GM21381 (cell line): ENCODE results near the gene PAOX.
"Not testable (repeated sequence)": the region's sequence is repeated elsewhere in the genome, so short reads cannot be mapped to it uniquely, and the experiment has no call there.

Experiments used
- ATAC-seq: cut with Tn5 transposase; IDR thresholded peaks from one replicate; pipeline ENCODE4 v1.9.1; 2021; ENCODE audit warnings: mild to moderate bottlenecking, moderate library complexity; ENCODE audit not compliant: unreplicated experiment

PAOX gene

DNA sequence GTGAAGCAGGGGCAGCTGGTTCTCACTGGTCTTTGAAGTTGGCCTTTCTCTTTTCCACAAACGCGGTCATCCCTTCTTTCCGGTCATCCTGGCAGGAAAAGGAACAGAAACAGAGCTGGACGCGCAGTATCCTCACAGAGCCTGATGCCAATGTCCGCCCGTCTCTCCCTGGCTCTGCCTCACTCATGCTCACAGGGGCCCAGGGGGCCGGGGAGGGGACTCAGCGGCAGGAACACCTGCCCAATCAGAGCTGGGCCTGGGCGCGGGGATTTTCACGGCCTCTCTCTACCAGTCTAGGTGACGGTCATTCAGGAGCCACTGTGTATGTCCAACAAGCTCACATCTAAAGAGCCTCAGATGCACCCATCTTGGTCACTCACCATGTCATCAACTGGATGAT is 16.2 kb upstream of the PAOX start:
- ATAC-seq, result no peak

DNA sequence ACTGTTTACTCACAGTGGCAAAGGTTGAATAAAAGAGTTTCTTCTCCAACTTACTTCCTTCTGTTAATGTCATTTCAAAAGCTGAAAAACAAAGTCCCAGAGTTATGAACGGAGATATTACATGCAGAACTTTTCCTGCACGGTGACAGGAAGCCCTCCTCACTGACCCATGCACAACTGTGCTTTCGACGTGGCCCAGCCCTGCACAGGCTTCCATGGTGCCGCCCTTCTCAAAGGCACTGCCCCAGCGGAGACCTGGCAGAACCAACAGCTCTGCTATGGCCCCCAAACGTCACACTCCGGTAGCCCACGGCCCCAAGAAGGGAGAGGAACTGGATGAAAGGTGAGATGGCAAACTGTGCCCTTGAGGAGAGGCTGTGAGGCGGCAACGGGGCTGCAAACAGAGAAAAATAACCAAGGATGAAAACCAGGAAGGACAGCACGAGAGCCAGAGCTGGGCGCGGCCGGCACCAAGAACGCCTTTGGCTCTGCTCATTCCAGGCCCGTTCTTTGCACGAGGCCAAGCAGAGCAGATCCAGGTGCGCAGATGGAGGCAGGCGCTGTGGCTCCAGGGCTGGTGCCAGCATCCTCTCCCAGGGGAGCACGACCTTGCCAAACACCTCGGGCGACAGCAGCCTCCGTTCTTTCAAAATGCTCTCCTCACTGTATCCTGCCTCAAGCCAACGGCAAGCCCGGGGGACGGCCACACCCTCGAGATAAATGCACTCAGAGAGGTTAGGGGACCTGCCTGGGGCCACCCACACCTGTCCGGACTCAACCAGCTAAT is 14.2 kb upstream of the PAOX start:
- ATAC-seq, result no peak

DNA sequence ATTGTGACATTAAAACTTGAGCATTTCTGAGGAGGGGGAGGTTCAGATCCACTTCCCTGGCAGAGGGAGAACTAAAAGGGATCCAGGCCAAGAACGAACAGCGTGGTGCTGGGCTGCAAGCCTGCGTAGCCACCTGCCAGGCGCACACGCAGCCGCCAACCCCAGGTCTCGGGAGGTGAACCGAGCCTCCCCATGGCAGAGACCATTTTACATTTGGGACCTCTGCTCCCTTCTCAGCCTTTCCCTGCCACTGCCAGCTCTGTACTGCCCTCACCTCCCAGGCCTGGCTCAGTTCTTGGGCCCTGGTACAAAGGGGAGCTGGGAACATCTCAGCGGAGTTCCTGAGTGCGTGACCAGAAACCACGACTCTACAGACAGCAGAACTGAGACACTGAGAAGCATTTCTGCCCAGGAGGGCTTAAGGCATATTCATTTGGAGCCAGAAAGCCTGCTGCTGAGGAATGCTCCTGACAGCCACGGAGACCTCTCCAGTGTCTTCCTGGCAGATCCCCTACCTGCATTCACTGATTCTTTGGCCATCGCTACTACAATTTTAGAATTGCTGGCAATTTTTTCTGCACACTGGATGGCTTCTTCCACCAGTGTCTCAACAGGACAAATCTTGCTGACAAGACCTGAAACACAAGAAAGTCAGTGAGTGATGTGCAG is 13.5 kb upstream of the PAOX start:
- no peak for ATAC-seq

DNA sequence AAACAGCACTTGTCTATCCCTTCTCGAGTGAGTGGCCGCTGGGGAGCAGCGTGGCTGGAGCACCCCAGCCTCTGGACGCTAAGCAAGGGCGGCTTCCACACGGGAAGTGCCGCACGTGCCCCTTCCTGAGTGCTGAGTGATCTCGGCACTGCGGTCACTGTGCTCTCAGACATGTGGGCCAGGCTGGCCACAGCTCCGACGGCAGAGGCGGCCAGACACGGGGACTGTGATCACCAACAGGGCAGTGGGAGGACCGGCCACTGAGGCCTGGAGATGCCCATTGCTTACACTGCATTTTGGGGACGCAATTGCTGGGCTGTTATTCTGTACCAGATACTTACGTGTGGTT is 13.0 kb upstream of the PAOX start:
- ATAC-seq, result no peak

DNA sequence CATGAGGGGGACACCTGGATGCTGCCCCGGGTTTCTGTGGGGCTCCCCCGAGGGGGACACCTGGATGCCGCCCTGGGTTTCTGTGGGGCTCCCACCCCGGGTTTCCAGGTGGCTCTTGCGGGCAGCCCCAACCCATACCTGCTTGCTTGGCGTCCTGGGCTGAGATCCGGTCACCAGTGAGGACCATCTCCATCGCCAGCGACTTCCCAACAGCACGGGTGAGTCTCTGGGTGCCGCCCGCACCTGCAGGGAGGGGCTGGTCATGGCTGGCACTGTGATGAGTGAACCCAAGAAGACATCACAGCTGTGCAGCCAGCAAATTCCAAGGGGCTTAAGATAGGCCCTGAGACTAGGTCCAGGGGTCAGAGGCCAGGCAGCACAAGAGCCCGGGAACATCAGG is 12.3 kb upstream of the PAOX start:
- no peak for ATAC-seq

DNA sequence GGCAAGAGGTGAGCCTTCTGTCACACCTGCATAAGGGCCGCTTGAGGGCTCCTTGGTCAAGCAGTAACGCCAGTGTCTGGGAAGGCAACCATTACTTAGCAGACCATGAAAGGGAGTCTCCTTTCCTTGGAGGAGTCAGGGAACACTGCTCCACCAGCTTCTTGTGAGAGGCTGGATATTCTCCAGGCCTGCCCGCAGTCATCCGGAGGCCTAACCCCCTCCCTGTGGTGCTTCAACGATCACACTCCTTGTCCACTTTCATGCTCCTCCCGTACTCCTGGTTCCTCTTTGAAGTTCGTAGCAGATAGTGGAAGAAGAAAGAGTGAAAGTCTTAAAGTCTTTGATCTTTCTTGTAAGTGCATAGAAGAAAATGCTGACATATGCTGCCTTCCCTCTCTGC is 11.6 kb upstream of the PAOX start:
- ATAC-seq, result not testable (repeated sequence)

DNA sequence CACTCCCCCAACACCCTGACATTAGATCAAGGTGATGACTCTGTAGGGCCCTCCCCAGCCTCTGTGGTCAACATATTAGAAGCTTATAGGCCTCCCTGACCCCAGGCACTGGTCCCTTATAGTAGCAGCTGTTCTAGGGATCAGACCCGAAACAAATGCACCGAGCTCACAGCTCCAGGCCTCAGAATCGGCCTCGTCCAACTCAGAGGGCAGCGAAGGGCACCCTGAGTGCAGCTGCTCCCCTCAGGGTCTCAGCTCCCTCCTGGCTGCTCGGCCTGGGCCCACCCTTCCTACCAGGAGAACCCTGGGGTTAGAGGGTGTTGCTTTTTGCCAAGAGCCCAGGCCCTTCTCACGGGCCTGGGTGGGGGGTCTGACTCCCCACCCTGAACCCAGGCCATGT is 10.9 kb upstream of the PAOX start:
- no peak for ATAC-seq

DNA sequence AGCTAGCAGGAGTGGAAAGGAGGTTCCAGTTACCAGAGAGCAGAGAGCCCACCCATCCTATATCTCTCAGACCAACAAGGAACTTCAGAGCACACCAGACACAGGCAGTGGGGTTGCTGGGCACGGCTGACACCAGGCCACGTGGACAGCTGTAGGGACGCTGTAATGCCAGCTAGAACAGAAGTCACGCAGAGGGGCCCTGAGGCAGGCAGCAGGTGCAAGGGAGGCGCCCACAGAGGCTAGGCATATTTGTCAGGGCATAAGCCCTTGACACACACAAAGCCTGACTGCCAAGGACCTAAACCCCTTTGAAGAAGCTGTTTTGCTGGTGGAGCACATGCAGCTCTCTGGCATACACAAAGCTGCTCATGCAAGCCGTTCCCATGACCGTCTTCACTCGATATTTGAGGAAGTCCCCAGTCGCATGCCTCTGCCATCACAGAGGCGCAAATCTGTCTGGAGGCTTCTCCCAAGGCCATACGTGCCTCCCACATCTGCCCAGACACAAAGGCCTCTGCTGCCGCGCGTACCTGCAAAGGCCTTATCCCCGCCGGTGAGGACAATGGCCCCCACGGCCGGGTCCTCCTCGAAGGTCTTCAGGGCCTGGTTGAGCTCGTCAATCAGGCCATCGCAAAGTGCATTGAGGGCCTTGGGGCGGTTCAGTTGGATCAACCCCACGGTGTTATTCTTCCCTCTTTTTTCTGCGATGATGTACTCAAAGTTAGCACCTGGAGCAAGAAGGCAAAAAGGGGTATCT is 8.9 kb upstream of the PAOX start:
- no peak for ATAC-seq

DNA sequence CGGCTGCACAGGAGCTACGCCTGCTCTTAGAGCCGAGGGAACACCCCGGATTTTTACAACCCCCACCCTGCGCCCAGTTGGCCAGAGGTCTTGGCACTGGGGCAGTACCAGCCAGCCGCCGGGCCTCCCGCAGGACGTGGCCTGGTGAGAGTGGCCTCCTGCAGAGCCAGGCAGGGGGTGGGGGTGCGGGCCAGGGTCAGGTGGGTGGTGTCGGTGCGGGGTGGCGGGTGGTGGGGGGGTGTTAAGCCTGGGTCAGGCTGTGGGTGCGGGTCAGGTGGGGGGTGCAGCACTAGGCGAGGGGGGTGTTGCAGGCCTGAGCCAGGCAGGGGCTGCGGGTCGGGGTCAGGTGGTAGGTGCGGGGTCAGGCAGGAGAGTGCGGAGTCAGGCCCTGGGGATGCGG is 6.6 kb upstream of the PAOX start:
- ATAC-seq, result no peak

DNA sequence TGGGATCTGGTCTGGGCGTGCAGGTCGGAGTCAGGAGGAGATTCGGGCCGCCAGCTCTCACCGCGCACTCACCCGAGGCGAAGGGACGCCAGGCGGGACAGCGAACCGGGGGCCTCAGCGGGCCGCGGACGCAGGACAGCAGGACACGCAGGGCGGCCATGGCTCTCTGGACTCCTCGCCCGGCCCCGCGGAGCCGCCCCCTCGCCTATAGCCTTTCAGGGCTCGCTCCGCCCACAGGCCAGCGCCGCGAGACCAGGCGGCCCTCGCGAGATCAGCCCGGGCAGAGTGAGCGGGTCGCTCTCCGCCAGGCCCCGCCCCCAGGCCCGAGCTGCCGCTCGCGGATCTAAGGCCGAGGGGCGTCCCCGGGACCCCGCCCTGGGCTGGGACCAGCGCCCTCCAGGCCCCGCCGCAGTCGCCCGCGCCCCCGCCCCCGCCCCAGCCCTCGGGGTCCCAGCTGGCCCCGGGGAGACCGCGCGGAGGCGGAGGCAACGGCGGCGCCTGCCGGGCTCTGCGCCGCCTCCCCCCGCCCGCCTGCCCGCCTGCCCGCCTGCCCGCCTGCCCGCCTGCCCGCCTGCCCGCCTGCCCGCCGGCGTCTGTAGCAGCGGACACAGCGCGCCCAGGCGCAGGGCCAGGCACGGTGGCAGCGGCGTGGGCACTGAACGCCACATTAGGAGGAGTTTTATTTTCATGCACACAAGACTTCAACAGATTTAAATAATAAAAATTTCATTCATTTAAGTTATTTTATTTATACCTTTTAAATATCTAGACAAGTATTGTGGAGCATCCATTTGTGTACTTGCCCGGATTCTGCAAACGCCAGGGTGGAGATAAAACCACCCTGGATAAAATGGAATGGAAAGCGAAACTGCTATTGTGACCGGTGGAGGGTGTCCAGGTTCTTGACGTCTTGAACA is 5.6 kb upstream of the PAOX start, which contains the start of gene ECHS1:
Gene ECHS1 (minus strand): TSS at position 181 of the 917 bp plus-strand sequence. CDS start 21 bp downstream, at position 160.
- ATAC-seq, result peak; percentile 97

DNA sequence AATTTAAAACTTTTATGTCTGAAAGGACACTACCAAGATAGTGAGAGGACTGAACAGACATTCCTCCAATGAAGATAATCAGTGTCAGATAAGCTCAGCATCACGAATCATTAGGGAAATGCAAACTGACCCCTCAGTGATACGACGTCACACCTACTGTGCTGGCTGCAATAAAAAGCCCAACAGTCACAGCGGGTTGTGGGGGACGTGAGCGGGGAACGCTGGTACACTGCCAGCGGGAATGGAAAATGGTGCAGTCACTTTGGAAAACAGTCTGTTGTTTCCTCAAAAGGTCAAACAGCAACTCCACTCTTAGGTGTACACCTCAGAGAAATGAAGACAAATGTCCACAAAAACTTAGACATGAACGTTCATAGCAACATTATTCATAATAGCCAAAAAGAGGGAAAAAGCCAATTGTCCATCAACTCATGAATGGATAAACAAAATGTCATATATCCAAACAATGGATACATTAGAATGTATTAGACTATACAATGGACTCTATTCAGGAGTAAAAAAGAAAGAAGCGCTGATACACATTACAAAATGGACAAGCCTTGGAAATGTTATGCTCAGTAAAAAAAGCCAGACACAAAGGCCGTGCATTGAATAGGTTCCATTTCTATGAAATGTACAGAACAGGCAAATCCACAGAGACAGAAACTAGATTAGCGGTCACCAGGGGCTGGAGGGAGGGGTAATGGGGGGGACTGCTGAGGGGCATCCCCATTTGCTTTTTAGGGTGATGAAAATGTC is 3.5 kb upstream of the PAOX start:
- ATAC-seq, result no peak

DNA sequence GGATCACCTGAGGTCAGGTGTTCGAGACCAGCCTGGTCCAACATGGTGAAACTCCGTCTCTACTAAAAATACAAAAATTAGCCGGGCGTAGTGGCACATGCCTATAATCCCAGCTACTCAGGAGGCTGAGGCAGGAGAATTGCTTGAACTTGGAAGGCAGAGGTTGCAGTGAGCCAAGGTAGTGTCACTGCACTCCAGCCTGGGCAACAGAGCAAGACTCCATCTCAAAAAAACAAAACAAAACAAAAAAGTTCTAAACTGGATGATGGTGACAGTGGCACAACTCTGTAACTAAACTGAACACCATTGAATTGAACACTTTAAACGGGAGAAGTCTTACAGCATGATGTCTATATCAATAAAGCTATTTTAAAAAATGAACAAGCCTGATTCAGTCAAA is 2.9 kb upstream of the PAOX start:
- ATAC-seq, result not testable (repeated sequence)

DNA sequence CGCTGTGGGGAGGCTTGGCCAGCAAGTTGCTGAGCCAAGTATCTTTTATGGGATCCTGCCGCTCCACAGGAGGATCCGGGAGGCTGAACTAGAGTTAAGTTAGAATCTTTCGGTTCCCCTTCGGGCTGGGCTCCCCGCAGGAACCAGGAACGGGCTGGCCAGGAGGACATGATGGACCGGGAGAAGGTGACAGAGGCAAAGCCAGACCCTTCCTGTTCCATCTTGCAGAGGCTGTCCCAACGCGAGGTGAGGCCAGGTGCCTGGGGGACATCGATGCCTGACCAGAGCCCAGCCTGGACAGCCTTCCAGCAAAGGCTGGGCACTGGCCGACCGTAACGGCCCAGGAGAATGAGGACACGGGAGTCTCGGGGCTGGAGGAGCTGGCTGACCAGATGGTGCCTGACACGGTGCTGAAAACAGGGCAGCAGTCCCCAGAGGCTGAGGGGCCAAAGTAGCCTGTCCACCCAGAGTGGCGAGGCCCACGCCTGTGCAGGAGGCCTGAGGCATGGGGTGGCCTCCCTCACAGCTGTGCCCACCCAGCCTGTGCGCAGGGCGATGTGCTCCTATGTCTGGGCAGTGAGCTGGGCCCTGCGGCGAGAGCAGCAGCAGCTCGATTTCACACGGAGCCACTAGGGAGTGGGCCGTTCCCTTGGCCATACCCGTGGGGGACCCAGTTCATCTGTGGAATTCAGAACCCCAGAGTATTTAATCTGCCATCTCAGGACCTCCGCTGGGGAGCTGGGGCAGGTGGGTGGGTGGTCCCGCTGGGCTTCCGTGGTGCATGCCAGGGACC is 1.8 kb upstream of the PAOX start:
- no peak for ATAC-seq

DNA sequence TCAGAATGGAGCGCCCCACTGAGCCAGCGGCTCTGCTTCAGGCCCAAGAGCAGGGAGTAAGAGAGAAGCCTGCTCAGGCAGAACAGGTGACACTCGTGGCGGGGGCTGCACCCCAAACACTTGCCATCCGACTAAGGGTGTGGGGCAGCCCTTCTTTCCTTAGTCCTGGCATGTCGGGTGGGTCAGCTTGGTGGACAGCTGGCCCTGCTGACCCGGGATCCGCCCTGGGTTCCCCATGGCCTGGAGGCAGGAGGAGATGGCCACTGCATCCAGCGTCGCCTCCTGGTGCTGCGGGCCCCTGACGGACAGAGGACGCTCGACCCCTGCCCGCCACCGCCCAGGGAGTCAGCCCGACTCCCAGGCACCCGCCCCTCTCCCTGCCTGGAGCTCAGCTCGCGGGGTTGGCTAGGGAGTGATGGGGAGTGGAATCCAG is 1.2 kb upstream of the PAOX start:
- ATAC-seq, result no peak

DNA sequence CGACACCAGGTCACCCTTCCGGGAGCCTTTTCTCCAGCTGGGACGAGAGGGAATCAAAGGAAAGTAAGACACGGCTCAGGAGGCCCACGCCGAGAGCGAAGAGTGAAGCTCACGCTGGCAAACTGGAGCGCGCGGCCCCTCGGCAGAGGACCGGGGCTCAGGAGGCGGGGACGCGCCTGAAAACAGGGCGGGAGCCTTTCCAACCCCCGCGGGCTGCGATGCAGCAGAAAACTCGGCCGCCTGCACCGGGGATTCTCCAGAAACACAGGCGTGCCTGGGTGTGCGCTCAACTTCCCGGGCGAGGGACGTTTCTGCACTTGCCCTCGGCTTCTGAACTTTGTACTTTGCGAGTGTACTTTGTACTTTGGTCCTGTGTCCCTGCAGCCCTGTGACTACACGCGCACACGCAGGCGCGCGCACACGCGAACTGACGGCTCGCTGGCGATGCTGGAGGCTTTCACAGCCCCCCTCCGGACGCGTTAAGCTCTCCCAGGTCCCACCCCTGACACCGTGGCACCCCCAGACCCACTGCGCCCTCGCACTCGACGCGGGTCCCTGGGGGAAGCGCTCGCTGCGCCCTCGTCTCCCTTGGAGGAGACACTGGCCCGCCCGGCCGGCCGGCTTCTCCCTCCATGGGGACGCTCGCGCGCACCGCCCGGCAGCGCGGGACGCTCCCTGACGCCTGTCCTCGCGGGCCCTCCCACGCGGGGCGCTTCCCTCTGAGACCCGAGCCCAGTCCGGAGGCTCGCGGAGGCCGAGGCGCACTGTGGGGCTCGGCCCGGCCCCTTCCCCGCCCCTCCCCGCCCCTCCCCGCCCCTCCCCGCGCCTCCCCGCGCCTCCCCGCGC is 588 bp upstream of the PAOX start:
- ATAC-seq, result peak; percentile 45

DNA sequence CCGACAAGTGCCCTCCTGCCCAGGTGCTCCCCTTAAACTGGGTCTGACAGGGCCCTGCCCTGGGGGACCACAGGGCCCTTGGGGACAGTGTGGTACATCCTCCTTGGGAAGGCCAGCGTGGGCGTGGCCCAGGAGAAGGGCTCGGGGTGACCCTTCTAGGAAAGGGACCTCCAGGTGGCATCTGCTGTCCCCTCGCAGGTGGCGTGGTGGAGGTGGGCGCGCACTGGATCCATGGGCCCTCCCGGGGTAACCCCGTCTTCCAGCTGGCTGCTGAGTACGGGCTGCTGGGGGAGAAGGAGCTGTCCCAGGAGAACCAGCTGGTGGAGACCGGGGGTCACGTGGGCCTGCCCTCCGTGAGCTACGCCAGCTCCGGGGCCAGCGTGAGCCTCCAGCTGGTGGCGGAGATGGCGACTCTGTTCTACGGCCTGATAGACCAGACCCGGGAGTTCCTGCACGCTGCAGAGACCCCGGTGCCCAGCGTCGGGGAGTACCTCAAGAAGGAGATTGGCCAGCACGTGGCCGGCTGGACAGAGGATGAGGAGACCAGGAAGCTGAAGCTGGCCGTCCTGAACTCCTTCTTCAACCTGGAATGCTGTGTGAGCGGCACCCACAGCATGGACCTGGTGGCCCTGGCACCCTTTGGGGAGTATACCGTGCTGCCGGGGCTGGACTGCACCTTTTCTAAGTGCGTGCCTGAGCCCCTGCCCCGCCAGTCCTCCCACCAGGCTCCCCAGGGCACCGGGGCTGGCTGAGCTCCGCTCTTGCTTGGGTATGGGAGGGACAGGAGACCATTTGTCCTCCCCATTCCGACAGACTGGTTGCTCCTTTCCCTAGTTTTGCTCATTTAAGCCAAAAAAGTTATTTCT is 972 bp downstream of the PAOX start:
- ATAC-seq, result no peak

DNA sequence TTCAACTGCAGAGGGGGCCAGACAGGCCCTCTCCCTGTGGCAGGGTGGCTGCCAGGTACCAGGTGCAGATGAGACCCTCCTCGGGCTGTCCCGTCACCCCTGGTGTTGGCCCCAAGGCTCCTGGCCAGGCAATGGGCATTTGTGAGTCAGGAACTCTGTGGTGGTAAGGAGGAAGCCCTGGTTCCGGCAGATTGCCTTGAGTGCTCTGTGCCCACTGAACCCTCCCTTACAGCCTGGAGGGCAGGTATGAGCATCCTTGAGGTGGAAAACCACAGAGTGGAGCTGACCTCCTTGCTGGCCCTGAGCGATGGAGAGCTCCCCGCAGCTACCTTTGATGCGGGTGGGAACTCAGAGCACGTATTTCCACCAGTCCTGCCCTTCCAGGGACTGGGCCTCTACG is 2.0 kb downstream of the PAOX start:
- no peak for ATAC-seq
